RWPE1 (cell line): ENCODE results near the gene GATB.

Experiments
- CTCF ChIA-PET: fragments of 350-600 bp; sonication (Branson Sonifier 250); formaldehyde crosslinking; extraction: SDS; loops from one replicate; lab custom pipeline; 2021; lab: Yijun Ruan, JAX
- POLR2A ChIA-PET: fragments of 400-600 bp; formaldehyde crosslinking; extraction: SDS; loops from one replicate; lab custom pipeline; 2020; ENCODE audit warnings: antibody characterized with exemption; ENCODE audit not compliant: low non-redundant PET; lab: Yijun Ruan, JAX
- DNase-seq: peaks from one replicate; pipeline ENCODE4 v3.0.0; 2012; ENCODE audit warnings: low spot score
- H3K27ac ChIP-seq: fragments of 450-650 bp; 2 replicates; pipeline ENCODE4 v1.5.1; 2017
- TF ChIP-seq, protein P1 (sequence below): fragments of 450-650 bp; conservative IDR thresholded peaks from 2 replicates; pipeline ENCODE4 v1.5.1; 2017; ENCODE audit warnings: low read depth, mild to moderate bottlenecking

Gene GATB

DNA sequence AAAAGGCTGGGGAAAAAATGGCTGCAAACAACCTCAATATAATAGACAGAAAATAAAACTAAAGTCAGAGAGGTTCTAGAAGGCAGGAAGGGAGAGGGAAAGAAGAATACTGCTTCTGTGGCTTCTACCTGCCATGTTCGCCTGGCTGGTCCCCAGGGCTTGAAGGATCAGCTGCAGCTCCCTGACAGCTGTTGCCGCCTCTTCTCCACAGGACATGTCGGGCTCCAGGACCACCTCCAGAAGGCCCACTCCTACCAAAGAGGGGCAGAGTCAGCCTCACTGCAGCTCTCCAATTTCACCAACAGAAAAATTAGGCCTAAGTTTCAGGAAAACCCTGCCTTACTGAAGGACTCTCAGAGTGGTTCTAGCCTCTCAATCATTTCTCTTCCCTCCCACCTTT, 44.9 kb downstream of the GATB start:
- POLR2A ChIA-PET, result no interaction called here
- TF ChIP-seq, protein P1, sequence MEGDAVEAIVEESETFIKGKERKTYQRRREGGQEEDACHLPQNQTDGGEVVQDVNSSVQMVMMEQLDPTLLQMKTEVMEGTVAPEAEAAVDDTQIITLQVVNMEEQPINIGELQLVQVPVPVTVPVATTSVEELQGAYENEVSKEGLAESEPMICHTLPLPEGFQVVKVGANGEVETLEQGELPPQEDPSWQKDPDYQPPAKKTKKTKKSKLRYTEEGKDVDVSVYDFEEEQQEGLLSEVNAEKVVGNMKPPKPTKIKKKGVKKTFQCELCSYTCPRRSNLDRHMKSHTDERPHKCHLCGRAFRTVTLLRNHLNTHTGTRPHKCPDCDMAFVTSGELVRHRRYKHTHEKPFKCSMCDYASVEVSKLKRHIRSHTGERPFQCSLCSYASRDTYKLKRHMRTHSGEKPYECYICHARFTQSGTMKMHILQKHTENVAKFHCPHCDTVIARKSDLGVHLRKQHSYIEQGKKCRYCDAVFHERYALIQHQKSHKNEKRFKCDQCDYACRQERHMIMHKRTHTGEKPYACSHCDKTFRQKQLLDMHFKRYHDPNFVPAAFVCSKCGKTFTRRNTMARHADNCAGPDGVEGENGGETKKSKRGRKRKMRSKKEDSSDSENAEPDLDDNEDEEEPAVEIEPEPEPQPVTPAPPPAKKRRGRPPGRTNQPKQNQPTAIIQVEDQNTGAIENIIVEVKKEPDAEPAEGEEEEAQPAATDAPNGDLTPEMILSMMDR, result no peak
- no peak overlapping the region for H3K27ac ChIP-seq
- no peak for DNase-seq
- CTCF ChIA-PET, result interaction anchor here (0.6 kb wide), 1 partner anchor 45 kb away, joined by 5 read pairs; the partner anchor contains the start of gene GATB

DNA sequence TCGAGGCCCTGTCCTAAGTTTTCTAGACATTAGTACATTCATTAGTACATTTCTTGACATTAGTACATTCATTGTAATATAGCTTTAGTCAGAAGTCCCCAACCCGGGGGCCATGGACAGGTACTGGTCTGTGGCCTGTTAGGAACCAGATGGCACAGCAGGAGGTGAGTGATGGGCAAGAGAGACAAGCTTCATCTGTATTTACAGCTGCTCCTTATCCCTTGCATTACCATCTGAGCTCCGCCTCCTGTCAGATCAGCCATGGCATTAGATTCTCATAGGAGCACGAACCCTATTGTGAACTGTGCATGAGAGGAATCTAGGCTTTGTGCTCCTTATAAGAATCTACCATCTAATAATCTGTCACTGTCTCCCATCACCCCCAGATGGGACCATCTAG, 48.0 kb downstream of the GATB start:
- DNase-seq, result no peak
- ChIA-PET POLR2A (no interaction called here), CTCF (interaction anchor here (0.6 kb wide), 2 partner anchors 8 to 695 kb away, joined by 3 read pairs; no protein-coding TSS in a partner anchor)
- TF ChIP-seq, protein P1, result no peak
- no peak overlapping the region for H3K27ac ChIP-seq

GRCh38 chr4:151711646-151712045, 49.2 kb downstream of the GATB start:
- TF ChIP-seq, protein P1, result no peak
- CTCF ChIA-PET, result no interaction called here
- no peak for DNase-seq
- H3K27ac ChIP-seq, result no peak overlapping the region
- POLR2A ChIA-PET, result no interaction called here

DNA sequence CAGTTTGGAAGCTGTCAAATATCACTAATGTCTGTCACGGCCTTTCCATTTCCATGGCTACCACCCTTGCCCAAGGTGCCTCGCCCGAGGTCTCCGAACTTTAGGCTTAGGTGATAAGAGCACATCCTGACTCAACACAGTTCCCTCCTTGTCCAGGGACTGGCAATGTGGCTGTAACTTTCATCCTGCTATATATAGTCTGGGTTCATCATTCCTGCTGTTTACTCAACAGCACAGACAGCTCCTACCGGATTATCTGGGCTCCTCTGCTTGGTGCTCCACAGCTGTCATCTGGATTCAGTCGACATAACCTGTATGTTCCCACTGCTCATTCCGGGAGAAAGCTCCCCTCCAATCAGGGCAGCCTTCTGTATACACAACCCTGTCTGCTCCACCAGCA, 51.2 kb downstream of the GATB start:
- POLR2A ChIA-PET, result no interaction called here
- TF ChIP-seq, protein P1, result no peak
- DNase-seq, result no peak
- CTCF ChIA-PET, result no interaction called here
- no peak overlapping the region for H3K27ac ChIP-seq

- CTCF ChIA-PET, result no interaction called here
- no peak for DNase-seq
- no peak overlapping the region for H3K27ac ChIP-seq
- POLR2A ChIA-PET, result no interaction called here
- TF ChIP-seq, protein P1, result no peak
These were observed 51.7 kb downstream of the GATB start for GRCh38 chr4:151709071-151709470.

DNA sequence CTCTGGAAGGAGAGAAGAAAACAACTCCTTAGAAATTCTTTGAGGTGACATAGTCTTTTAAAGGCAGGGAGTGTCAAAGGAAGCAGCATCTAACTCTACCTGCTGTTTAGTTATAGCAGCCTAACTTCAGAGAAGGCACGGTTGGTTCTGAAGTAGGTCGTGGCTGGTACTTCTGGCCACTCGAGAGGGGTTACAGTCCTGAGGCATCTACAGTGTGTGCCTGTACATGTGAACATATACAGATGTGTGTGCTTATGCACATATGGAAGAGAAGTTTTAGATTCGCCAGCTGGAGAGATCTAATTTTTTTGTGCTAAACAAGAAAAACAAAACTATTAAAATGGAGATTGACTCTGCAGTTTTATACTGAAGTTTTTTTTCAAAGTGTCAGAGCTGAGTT, 52.7 kb downstream of the GATB start:
- no peak for DNase-seq
- ChIA-PET POLR2A (no interaction called here), CTCF (no interaction called here)
- H3K27ac ChIP-seq, result no peak overlapping the region
- TF ChIP-seq, protein P1, result no peak
